Measurements from ENCODE around the gene DSCAML1.

The DSCAML1 gene

DNA sequence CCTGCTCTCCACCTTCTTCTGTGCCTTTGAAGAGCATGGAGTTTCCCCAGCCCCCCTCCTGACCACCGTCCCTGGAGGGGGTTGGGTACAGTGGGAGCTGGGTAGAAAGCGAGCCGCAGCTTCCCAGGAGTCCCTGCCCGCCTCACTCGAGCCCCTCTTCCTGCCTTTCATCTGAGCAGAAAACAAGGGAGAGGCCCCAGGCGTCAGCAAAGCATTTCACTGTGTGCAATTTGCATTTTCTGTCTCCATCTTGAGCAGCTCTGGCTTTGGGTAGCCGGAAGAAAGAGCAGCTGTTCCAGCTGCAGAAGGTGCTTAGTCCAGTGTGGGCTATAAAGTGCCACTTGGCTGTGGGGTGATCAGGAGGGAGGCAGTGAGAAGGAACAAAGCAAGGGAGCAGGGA lies 239.7 kb downstream of the DSCAML1 start:
- no peak for DNase-seq (ENCODE audit: low read depth)

GRCh38 chr11:117554601-117555333 lies 242.2 kb downstream of the DSCAML1 start:
- TF ChIP-seq CTCF (IDR thresholded peaks at IDR 0.05; ENCODE audit: insufficient read depth, low read depth, low read length, missing control alignments) = no peak
- H3K4me3 ChIP-seq (ENCODE audit: low read depth, low read length) = no peak overlapping the region
- DNase-seq (ENCODE audit: low read depth) = no peak

More for the DNA sequence above, 239.7 kb downstream of the DSCAML1 start:
- H3K4me3 ChIP-seq (ENCODE audit: low read depth, low read length) = no peak overlapping the region
- no peak for TF ChIP-seq CTCF (IDR thresholded peaks at IDR 0.05; ENCODE audit: insufficient read depth, low read depth, low read length, missing control alignments)

- TF ChIP-seq CTCF (IDR thresholded peaks at IDR 0.05; ENCODE audit: insufficient read depth, low read depth, low read length, missing control alignments) = no peak
- no peak for DNase-seq (ENCODE audit: low read depth)
- no peak overlapping the region for H3K4me3 ChIP-seq (ENCODE audit: low read depth, low read length)
Measured at GRCh38 chr11:117552626-117553025, 244.4 kb downstream of the DSCAML1 start.

DNA sequence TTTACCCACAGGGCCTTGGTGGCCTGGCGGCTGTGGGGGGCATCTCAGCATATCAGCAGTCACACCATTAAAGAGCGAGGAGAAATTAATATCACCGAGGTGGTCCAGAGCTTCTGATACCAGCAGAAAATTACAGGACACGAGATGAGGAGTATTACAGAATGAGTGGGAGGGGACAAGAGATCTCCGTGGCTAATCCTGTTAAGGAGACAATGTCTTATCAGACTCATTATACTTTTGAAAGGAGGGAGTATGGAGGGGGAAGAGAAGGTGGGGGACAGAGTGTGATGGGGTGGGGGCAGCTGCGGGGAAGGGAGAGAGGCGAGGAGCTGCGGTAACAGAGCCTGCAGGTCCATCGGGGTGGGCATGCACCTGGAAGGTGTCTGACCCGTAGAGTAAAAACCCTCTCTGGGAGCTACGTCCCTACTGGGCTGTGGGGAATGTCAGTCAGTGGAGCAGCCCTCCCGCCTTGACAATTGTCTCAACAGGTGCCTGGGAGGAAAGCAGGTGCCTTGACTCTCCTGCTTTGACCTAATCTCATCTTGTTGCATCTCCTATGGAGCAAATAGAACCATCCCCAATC lies 245.2 kb downstream of the DSCAML1 start:
- no peak for DNase-seq (ENCODE audit: low read depth)
- H3K4me3 ChIP-seq (ENCODE audit: low read depth, low read length) = no peak overlapping the region
- TF ChIP-seq CTCF (IDR thresholded peaks at IDR 0.05; ENCODE audit: insufficient read depth, low read depth, low read length, missing control alignments) = no peak

- no peak for TF ChIP-seq CTCF (IDR thresholded peaks at IDR 0.05; ENCODE audit: insufficient read depth, low read depth, low read length, missing control alignments)
- DNase-seq (ENCODE audit: low read depth) = no peak
- H3K4me3 ChIP-seq (ENCODE audit: low read depth, low read length) = no peak overlapping the region
Measured at GRCh38 chr11:117550466-117550865, 246.6 kb downstream of the DSCAML1 start.

GRCh38 chr11:117549417-117549816 lies 247.6 kb downstream of the DSCAML1 start:
- H3K4me3 ChIP-seq (ENCODE audit: low read depth, low read length) = no peak overlapping the region
- DNase-seq (ENCODE audit: low read depth) = no peak
- TF ChIP-seq CTCF (IDR thresholded peaks at IDR 0.05; ENCODE audit: insufficient read depth, low read depth, low read length, missing control alignments) = no peak

All from GM12865 (cell line).